Measurements from ENCODE around the gene FBXO46.
A peak's percentile ranks its signal among the peaks of the same experiment; 100 is the strongest.

The FBXO46 gene

GRCh38 chr19:45773384-45773783 is 42.7 kb upstream of the FBXO46 start:
- TF ChIP-seq, protein P1, sequence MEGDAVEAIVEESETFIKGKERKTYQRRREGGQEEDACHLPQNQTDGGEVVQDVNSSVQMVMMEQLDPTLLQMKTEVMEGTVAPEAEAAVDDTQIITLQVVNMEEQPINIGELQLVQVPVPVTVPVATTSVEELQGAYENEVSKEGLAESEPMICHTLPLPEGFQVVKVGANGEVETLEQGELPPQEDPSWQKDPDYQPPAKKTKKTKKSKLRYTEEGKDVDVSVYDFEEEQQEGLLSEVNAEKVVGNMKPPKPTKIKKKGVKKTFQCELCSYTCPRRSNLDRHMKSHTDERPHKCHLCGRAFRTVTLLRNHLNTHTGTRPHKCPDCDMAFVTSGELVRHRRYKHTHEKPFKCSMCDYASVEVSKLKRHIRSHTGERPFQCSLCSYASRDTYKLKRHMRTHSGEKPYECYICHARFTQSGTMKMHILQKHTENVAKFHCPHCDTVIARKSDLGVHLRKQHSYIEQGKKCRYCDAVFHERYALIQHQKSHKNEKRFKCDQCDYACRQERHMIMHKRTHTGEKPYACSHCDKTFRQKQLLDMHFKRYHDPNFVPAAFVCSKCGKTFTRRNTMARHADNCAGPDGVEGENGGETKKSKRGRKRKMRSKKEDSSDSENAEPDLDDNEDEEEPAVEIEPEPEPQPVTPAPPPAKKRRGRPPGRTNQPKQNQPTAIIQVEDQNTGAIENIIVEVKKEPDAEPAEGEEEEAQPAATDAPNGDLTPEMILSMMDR (IDR thresholded peaks at IDR 0.05; ENCODE audit: low read depth, low read length): no peak

DNA sequence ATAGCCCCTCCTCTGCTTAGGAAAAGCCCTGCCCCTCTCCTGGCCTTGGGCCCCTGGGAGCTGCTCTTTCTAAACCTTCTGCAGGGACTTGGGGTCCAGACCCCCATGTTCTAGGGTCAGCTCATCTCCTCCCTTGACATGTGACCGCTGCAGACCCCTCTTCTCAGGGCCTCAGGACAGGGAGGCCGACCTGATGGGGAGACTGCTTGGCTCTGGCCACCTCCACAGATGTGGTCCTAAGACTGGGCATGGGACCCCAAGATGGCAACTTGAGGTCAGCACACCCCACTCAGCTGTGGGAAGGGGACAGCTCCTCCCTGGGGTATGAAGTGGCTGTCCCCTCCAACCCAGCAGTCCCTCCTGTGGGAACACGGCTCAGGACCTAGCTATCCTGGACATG is 42.2 kb upstream of the FBXO46 start:
- no peak overlapping the region for H3K4me3 ChIP-seq (ENCODE audit: low read depth, low read length)
- TF ChIP-seq, protein P1 (IDR thresholded peaks at IDR 0.05; ENCODE audit: low read depth, low read length): no peak

More at GRCh38 chr19:45773384-45773783, 42.7 kb upstream of the FBXO46 start:
- H3K4me3 ChIP-seq (ENCODE audit: low read depth, low read length): no peak overlapping the region

DNA sequence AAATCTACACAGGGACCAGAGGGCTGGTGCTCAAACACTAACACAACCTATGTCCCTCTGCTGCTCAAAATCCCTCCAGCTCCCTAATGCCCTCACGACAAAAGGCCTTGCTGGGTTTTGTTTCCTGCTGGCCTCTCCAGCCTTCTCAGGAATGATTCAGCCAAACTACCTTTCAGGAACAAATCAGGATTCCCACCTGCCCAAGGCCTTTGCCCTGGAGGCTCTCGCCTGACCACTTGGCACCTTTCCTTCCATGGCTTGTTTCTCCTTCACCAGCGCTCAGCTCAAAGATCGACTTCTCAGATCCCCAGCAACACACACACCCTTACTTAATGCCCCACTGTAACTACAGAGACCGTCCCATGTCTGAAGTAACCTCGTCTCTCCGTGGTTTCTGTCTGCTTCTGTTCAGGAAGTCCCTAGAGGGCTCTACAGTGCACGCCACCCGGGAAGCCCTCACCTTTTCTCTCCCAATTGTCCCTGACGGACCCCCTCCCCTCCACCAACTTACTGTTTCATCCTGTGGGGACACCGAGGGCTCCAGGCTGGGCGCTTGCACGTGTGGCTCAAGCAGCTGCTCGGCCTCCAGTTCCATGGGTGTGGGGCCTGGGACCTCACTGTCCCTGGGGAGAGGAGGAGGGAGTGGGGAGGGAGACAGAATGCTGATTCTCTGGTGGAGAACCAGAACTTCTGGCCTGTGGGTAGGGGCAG is 41.6 kb upstream of the FBXO46 start:
- TF ChIP-seq, protein P1 (IDR thresholded peaks at IDR 0.05; ENCODE audit: low read depth, low read length): no peak
- H3K4me3 ChIP-seq (ENCODE audit: low read depth, low read length): no peak overlapping the region

GRCh38 chr19:45771311-45771933 is 40.7 kb upstream of the FBXO46 start:
- TF ChIP-seq, protein P1 (IDR thresholded peaks at IDR 0.05; ENCODE audit: low read depth, low read length): no peak
- H3K4me3 ChIP-seq (ENCODE audit: low read depth, low read length): no peak overlapping the region

- TF ChIP-seq, protein P1 (IDR thresholded peaks at IDR 0.05; ENCODE audit: low read depth, low read length): peak; percentile 72
- peak overlapping the region; percentile 59 for H3K4me3 ChIP-seq (ENCODE audit: low read depth, low read length)
These were observed 39.8 kb upstream of the FBXO46 start for GRCh38 chr19:45770192-45771101.

DNA sequence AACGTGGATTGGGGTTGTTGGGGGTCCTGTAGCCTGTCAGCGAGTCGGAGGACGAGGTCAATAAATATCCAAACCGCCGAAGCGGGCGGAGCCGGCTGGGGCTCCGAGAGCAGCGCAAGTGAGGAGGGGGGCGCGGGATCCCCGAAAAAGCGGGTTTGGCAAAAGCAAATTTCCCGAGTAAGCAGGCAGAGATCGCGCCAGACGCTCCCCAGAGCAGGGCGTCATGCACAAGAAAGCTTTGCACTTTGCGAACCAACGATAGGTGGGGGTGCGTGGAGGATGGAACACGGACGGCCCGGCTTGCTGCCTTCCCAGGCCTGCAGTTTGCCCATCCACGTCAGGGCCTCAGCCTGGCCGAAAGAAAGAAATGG is 39.1 kb upstream of the FBXO46 start:
- TF ChIP-seq, protein P1 (IDR thresholded peaks at IDR 0.05; ENCODE audit: low read depth, low read length): no peak

More for the DNA sequence above, 39.1 kb upstream of the FBXO46 start:
- H3K4me3 ChIP-seq (ENCODE audit: low read depth, low read length): peak overlapping the region; percentile 59
